Fibroblast of peridontal ligament (primary cell): ENCODE results near the gene PTGFRN.
A peak's percentile ranks its signal among the peaks of the same experiment; 100 is the strongest.

ENCODE experiments used
- DNase-seq: peaks from one replicate; pipeline ENCODE4 v3.0.0-alpha.2; 2010; ENCODE audit errors: extremely low read depth

Gene PTGFRN

GRCh38 chr1:116944613-116945012 lies 34.9 kb downstream of the PTGFRN start:
- DNase-seq, result no peak

- DNase-seq, result no peak
Observed at GRCh38 chr1:116945421-116945820, 35.7 kb downstream of the PTGFRN start.

GRCh38 chr1:116945996-116946395 lies 36.3 kb downstream of the PTGFRN start:
- no peak for DNase-seq

GRCh38 chr1:116947092-116947860 lies 37.6 kb downstream of the PTGFRN start:
- no peak for DNase-seq

- DNase-seq, result no peak
Observed at GRCh38 chr1:116948046-116948445, 38.3 kb downstream of the PTGFRN start.

- DNase-seq, result no peak
Observed at GRCh38 chr1:116948642-116949041, 38.9 kb downstream of the PTGFRN start.

GRCh38 chr1:116949213-116949985 lies 39.7 kb downstream of the PTGFRN start:
- no peak for DNase-seq

- peak; percentile 5 for DNase-seq
Observed at GRCh38 chr1:116950517-116951199, 40.9 kb downstream of the PTGFRN start.

GRCh38 chr1:116951200-116951935 lies 41.7 kb downstream of the PTGFRN start:
- peak; percentile 10 for DNase-seq

- no peak for DNase-seq
Observed at GRCh38 chr1:116952738-116953275, 43.1 kb downstream of the PTGFRN start.

- DNase-seq, result no peak
Observed at GRCh38 chr1:116954440-116954839, 44.7 kb downstream of the PTGFRN start.

GRCh38 chr1:116956378-116956777 lies 46.7 kb downstream of the PTGFRN start:
- DNase-seq, result no peak

- no peak for DNase-seq
Observed at GRCh38 chr1:116957646-116958045, 47.9 kb downstream of the PTGFRN start.

- no peak for DNase-seq
Observed at GRCh38 chr1:116958110-116958509, 48.4 kb downstream of the PTGFRN start.

GRCh38 chr1:116958977-116959376 lies 49.3 kb downstream of the PTGFRN start:
- no peak for DNase-seq

GRCh38 chr1:116961606-116962005 lies 51.9 kb downstream of the PTGFRN start:
- no peak for DNase-seq

GRCh38 chr1:116962987-116963639 lies 53.4 kb downstream of the PTGFRN start:
- no peak for DNase-seq

- peak; percentile 34 for DNase-seq
Observed at GRCh38 chr1:116966791-116967190, 57.1 kb downstream of the PTGFRN start.

- DNase-seq, result no peak
Observed at GRCh38 chr1:116968724-116969123, 59.0 kb downstream of the PTGFRN start.

- DNase-seq, result no peak
Observed at GRCh38 chr1:116971258-116971860, 61.6 kb downstream of the PTGFRN start.
